GM12878 (cell line): ENCODE data around the gene RAPGEF1. TPM values are rescaled to one million over a fixed set of nuclear protein-coding genes. Genes with fewer than 3 reads are reported as not detected.

Experiments used
- ATAC-seq: fragments of 200-7000 bp; cut with Tn5 transposase; 3 replicates; pipeline ENCODE4 v1.9.1; 2020; ENCODE audit warnings: mild to moderate bottlenecking, moderate library complexity
- BruUV-seq: library from RNA; stranded (reverse); fragments of 400-500 nt; replicated peaks from 2 replicates; lab custom pipeline; 2021; lab: Mats Ljungman, UMichigan
- CTCF ChIA-PET: fragments of 300-600 bp; sonication (Branson Sonifier 250); formaldehyde crosslinking; extraction: SDS; loops from one replicate; lab custom pipeline; 2021; ENCODE audit warnings: inconsistent platforms; lab: Yijun Ruan, JAX
- POLR2A ChIA-PET: fragments of 350-600 bp; formaldehyde crosslinking; extraction: SDS; loops from one replicate; lab custom pipeline; 2021; ENCODE audit warnings: inconsistent platforms; lab: Charles Lee
- RAD21 ChIA-PET: fragments of 300-600 bp; sonication (Branson Sonifier 250); formaldehyde crosslinking; loops from one replicate; lab custom pipeline; 2023; ENCODE audit warnings: antibody characterized with exemption; ENCODE audit not compliant: unreplicated experiment; lab: Charles Lee
- SMC1A ChIA-PET: fragments of 300-600 bp; sonication (Branson Sonifier 250); formaldehyde crosslinking; loops from one replicate; lab custom pipeline; 2023; ENCODE audit not compliant: unreplicated experiment, uncharacterized antibody; lab: Charles Lee
- DNase-seq: peaks from one replicate; pipeline ENCODE4 v3.0.0-alpha.2; 2011; ENCODE audit warnings: low read depth, low spot score
- FAIRE-seq: peaks from 3 replicates; lab custom pipeline; 2011; peaks lifted over from hg19 to GRCh38; lab: Jason Lieb, UNC
- H2AFZ ChIP-seq: 2 replicates; pipeline ENCODE4 v1.6.0; 2011; ENCODE audit warnings: low read depth, low read length, control low read depth; ENCODE audit not compliant: control insufficient read depth
- H3K27ac ChIP-seq: 2 replicates; pipeline ENCODE4 v1.5.1; 2011; ENCODE audit warnings: control low read depth; ENCODE audit not compliant: control insufficient read depth, insufficient read depth
- H3K27me3 ChIP-seq, 2 experiments: replicated peaks in 1 of 2; 2 replicates each; pipeline versions ENCODE4 v1.6.0 to v1.6.1; 2011; ENCODE audit warnings: low read length in 1 of 2; ENCODE audit not compliant: control insufficient read depth in 2 of 2, insufficient read depth in 2 of 2
- H3K36me3 ChIP-seq, 2 experiments: 2 replicates each; pipeline ENCODE4 v1.5.1; 2011; ENCODE audit warnings: low read length in 1 of 2; ENCODE audit not compliant: control insufficient read depth in 2 of 2, insufficient read depth in 2 of 2
- H3K4me1 ChIP-seq: 2 replicates; pipeline ENCODE4 v1.6.1; 2011; ENCODE audit warnings: mild to moderate bottlenecking, low read length, moderate library complexity, mixed read lengths; ENCODE audit not compliant: control insufficient read depth, insufficient read depth
- H3K4me2 ChIP-seq: 2 replicates; pipeline ENCODE4 v1.6.0; 2011; ENCODE audit warnings: control low read depth; ENCODE audit not compliant: control insufficient read depth, insufficient read depth
- H3K4me3 ChIP-seq: fragments of 200-600 bp; sonication (generic); 2 replicates; pipeline ENCODE4 v1.5.1; 2016
- H3K79me2 ChIP-seq: 2 replicates; pipeline ENCODE4 v1.6.0; 2011; ENCODE audit warnings: low read length; ENCODE audit not compliant: control insufficient read depth, insufficient read depth
- H3K9ac ChIP-seq: 2 replicates; pipeline ENCODE4 v1.8.0; 2011; ENCODE audit warnings: low read length, control low read depth, mixed read lengths; ENCODE audit not compliant: control insufficient read depth, insufficient read depth
- H3K9me3 ChIP-seq: replicated peaks from 3 replicates; pipeline ENCODE4 v1.5.1; 2011; ENCODE audit warnings: mild to moderate bottlenecking, low read length; ENCODE audit not compliant: control insufficient read depth, insufficient read depth
- H4K20me1 ChIP-seq: 2 replicates; pipeline ENCODE4 v1.6.0; 2011; ENCODE audit not compliant: control insufficient read depth, insufficient read depth
- CEBPB ChIP-seq, 2 experiments: fragments of 150-350 bp in 1 of 2; IDR thresholded peaks; 2 replicates each; pipeline ENCODE4 v1.6.1; 2012 to 2014; ENCODE audit warnings: low read depth in 2 of 2, low read length in 2 of 2, borderline replicate concordance in 1 of 2, inconsistent platforms in 1 of 2
- KAT2A ChIP-seq: conservative IDR thresholded peaks from 2 replicates; pipeline ENCODE4 v1.6.1; 2011; ENCODE audit warnings: low read depth, low read length; ENCODE audit not compliant: control insufficient read depth
- MTA3 ChIP-seq: IDR thresholded peaks from 2 replicates; pipeline ENCODE4 v1.6.1; 2012; ENCODE audit warnings: low read length, inconsistent platforms, borderline replicate concordance
- POLR2A ChIP-seq: IDR thresholded peaks from 2 replicates; pipeline ENCODE4 v1.6.1; 2011; ENCODE audit warnings: low read depth, mild to moderate bottlenecking, low read length
- POLR2AphosphoS5 ChIP-seq: IDR thresholded peaks from 2 replicates; pipeline ENCODE4 v1.6.1; 2011; ENCODE audit warnings: mild to moderate bottlenecking, low read length, inconsistent platforms
- SIX5 ChIP-seq: IDR thresholded peaks from 2 replicates; pipeline ENCODE4 v1.6.1; 2011; ENCODE audit warnings: mild to moderate bottlenecking, low read depth, low read length, moderate library complexity; ENCODE audit not compliant: severe bottlenecking
- WGBS: methylation state at CpG from one replicate; pipeline ENCODE4 v1.1.6; 2016; ENCODE audit warnings: low lambda C conversion rate; ENCODE audit not compliant: insufficient replicate concordance, insufficient coverage; ENCODE audit errors: missing lambda C conversion rate; 5-methylcytosine and 5-hydroxymethylcytosine counted together
- in situ Hi-C: fragments of 300-500 bp; cut with MboI; formaldehyde crosslinking; loops from 9 replicates; pipeline ENCODE4 v1.14.3; 2018; ENCODE audit warnings: mixed read lengths
- intact Hi-C: fragments of 100-400 bp; cut with micrococcal nuclease; formaldehyde crosslinking; loops from one replicate; pipeline ENCODE4 v1.14.2; 2022; ENCODE audit not compliant: unreplicated experiment
- polyA plus RNA-seq, 11 experiments: library from polyadenylated mRNA; depleted of rRNA in 4 of 11; unstranded in 6 of 11; stranded (reverse) in 5 of 11; fragments of >200 nt; fragmentation: Nextera tagmentation in 4 of 11; fragmentation: Illumina TruSeq in 1 of 11; extraction: Ambion mirVana in 4 of 11; extraction: Trizol in 1 of 11; gene quantifications; 1 replicate in 1 of 11; 2 replicates in 10 of 11; pipeline versions ENCODE4 v1.2.1 to v1.2.3, GENCODE V29; 2011 to 2016; ENCODE audit warnings: inconsistent platforms in 2 of 11, missing spikeins in 2 of 11, low read depth in 1 of 11
- total RNA-seq, 4 experiments: library from RNA; depleted of rRNA in 3 of 4; stranded (reverse); fragments of >200 nt in 3 of 4; fragmentation: Illumina TruSeq in 1 of 4; extraction: Trizol in 1 of 4; gene quantifications; 2 replicates each; pipeline versions ENCODE4 v1.2.1 to v1.2.3, GENCODE V29; 2013 to 2021

RAPGEF1 gene
- total and polyA plus RNA-seq, 10 of the 15 experiments (the other 5 are each of a cell fraction or from before 2014, with no cell fraction given), result 0.42 to 113 (median 45.9) TPM

GRCh38 chr9:131609099-131609830 lies 130.6 kb downstream of the RAPGEF1 start:
- Histone ChIP-seq H4K20me1 (no peaks in the 10 kb centered on the region), H2AFZ (no peak overlapping the region), H3K4me1 (no peaks in the 10 kb centered on the region), H3K79me2 (no peaks in the 10 kb centered on the region), H3K27me3 (no peaks in the 10 kb centered on the region), H3K27ac (no peak overlapping the region), H3K36me3 (peaks cover 18 to 19% of the 10 kb centered on the region in 2 experiments; a peak in 3 of 4 replicates), H3K4me3 (no peak overlapping the region), H3K9ac (no peak overlapping the region), H3K9me3 (no peaks in the 10 kb centered on the region), H3K4me2 (no peak overlapping the region)
- DNase-seq, result no peak
- no peak for TF ChIP-seq SIX5
- peak; percentile 8; the same call in 1 of the 2 replicates for TF ChIP-seq POLR2AphosphoS5
- no TSS peak for BruUV-seq
- no peak for ATAC-seq
- in situ Hi-C loops (no loop called here), intact Hi-C loops (no loop called here)
- CTCF ChIA-PET, result interaction anchor here (1.5 to 1.8 kb wide), 2 partner anchors 13 to 136 kb away, joined by 4 to 5 read pairs; no protein-coding TSS in a partner anchor
- 92% methylated on average over 14 of the region's 14 CpGs for WGBS
- POLR2A ChIA-PET, result interaction anchor here (0.6 kb wide), 1 partner anchor 117 kb away, joined by 6 read pairs; no protein-coding TSS in a partner anchor
- RAD21 ChIA-PET, result interaction anchor here (1.0 to 1.5 kb wide), 2 partner anchors 16 to 121 kb away, joined by 3 read pairs; no protein-coding TSS in a partner anchor
- SMC1A ChIA-PET, result interaction anchor here (0.5 to 1.7 kb wide), 4 partner anchors 11 to 69 kb away, joined by 3 to 5 read pairs (median 4); no protein-coding TSS in a partner anchor
- FAIRE-seq, result no peak

- Histone ChIP-seq H3K4me1 (no peaks in the 10 kb centered on the region), H3K9ac (no peak overlapping the region), H2AFZ (no peak overlapping the region), H3K9me3 (no peaks in the 10 kb centered on the region), H3K4me2 (no peak overlapping the region), H3K27me3 (no peaks in the 10 kb centered on the region), H3K27ac (no peak overlapping the region), H4K20me1 (no peaks in the 10 kb centered on the region), H3K36me3 (peaks cover 19 to 22% of the 10 kb centered on the region in 2 experiments; a peak in 3 of 4 replicates), H3K4me3 (no peak overlapping the region), H3K79me2 (no peaks in the 10 kb centered on the region)
- DNase-seq, result no peak
- SMC1A ChIA-PET, result interaction anchor here (0.5 to 1.5 kb wide), 2 partner anchors 10 to 13 kb away, joined by 3 to 4 read pairs; no protein-coding TSS in a partner anchor
- POLR2A ChIA-PET, result interaction anchor here (0.6 kb wide), 1 partner anchor 874 kb away, joined by 3 read pairs; no protein-coding TSS in a partner anchor
- RAD21 ChIA-PET, result no interaction called here
- ATAC-seq, result no peak
- no peak for FAIRE-seq
- no TSS peak for BruUV-seq
- in situ Hi-C loops (no loop called here), intact Hi-C loops (no loop called here)
- CTCF ChIA-PET, result interaction anchor here (1.5 kb wide), 1 partner anchor 14 kb away, joined by 4 read pairs; no protein-coding TSS in a partner anchor
- 89% methylated on average over 12 of the region's 12 CpGs for WGBS
- TF ChIP-seq POLR2A, result 0 out of 2 replicates have a peak, but pooled peaks have one; percentile 19
- no peak for TF ChIP-seq KAT2A
- TF ChIP-seq CEBPB (IDR thresholded peaks at IDR 0.05; ENCODE audit: borderline replicate concordance in 1 of 2, low read depth in 2 of 2, low read length in 2 of 2), result no peak
- TF ChIP-seq MTA3, result no peak
Observed at GRCh38 chr9:131608493-131609037, 131.3 kb downstream of the RAPGEF1 start.
